ENCODE results near the gene YIPF2.

- TF ChIP-seq POLR2A (IDR thresholded peaks at IDR 0.05) (no peak), CTCF (IDR thresholded peaks at IDR 0.05) (no peak)
Observed at GRCh38 chr19:10882108-10882457, 46.4 kb downstream of the YIPF2 start.

Measured in Peyer's patch (tissue), 4 donors.